ENCODE measurements around the gene DCAF11.
A peak's percentile ranks its signal among the peaks of the same experiment; 100 is the strongest.

DCAF11 gene

GRCh38 chr14:24130380-24130716, 15.8 kb downstream of the DCAF11 start, which contains the start of gene FITM1:
TSS of gene FITM1 (plus strand) at chr14:24130659. CDS start at chr14:24131564, 905 bp downstream.
- H3K4me3 ChIP-seq (ENCODE audit: low read length), result no peak within 1 kb of the TSS
- no peak for TF ChIP-seq CTCF (IDR thresholded peaks at IDR 0.05; ENCODE audit: insufficient read depth, low read depth, low read length, missing control alignments)
- DNase-seq (ENCODE audit: low read depth), result no peak

GRCh38 chr14:24130717-24131548, 16.4 kb downstream of the DCAF11 start:
- DNase-seq (ENCODE audit: low read depth), result no peak
- TF ChIP-seq CTCF (IDR thresholded peaks at IDR 0.05; ENCODE audit: insufficient read depth, low read depth, low read length, missing control alignments), result no peak
- H3K4me3 ChIP-seq (ENCODE audit: low read length), result no peak overlapping the region

DNA sequence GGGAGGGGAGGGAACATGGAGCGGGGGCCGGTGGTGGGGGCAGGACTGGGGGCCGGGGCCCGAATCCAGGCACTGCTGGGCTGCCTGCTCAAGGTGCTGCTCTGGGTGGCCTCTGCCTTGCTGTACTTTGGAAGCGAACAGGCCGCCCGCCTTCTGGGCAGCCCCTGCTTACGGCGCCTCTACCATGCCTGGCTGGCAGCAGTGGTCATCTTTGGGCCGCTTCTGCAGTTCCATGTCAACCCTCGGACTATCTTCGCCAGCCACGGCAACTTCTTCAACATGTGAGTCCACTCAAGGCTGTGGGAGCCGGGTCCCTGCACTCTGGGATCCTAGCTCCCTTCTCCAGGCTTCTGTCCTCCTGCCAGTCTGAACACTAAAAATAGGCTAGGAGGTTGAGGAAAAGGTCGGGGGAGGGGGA, 17.0 kb downstream of the DCAF11 start:
- no peak overlapping the region for H3K4me3 ChIP-seq (ENCODE audit: low read length)
- TF ChIP-seq CTCF (IDR thresholded peaks at IDR 0.05; ENCODE audit: insufficient read depth, low read depth, low read length, missing control alignments), result no peak
- no peak for DNase-seq (ENCODE audit: low read depth)

DNA sequence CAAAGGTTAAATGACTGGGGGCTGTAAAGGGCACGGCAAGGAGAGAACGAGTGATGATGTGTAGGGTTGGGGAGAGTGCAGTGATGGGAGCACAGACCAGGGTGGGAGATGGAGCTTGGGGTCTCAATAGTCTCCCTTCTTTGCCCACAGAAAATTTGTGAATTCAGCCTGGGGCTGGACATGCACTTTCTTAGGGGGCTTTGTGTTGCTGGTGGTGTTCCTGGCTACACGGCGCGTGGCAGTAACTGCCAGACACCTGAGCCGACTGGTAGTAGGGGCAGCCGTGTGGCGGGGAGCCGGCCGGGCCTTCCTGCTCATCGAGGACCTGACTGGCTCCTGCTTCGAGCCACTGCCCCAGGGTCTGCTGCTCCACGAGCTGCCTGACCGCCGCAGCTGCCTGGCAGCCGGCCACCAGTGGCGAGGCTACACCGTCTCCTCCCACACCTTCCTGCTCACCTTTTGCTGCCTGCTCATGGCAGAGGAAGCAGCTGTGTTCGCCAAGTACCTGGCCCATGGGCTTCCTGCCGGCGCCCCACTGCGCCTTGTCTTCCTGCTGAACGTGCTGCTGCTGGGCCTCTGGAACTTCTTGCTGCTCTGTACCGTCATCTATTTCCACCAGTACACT, 17.6 kb downstream of the DCAF11 start:
- H3K4me3 ChIP-seq (ENCODE audit: low read length), result no peak overlapping the region
- peak; percentile 58 for DNase-seq (ENCODE audit: low read depth)
- no peak for TF ChIP-seq CTCF (IDR thresholded peaks at IDR 0.05; ENCODE audit: insufficient read depth, low read depth, low read length, missing control alignments)

GRCh38 chr14:24132976-24133375, 18.4 kb downstream of the DCAF11 start:
- no peak for DNase-seq (ENCODE audit: low read depth)
- H3K4me3 ChIP-seq (ENCODE audit: low read length), result no peak overlapping the region
- no peak for TF ChIP-seq CTCF (IDR thresholded peaks at IDR 0.05; ENCODE audit: insufficient read depth, low read depth, low read length, missing control alignments)

DNA sequence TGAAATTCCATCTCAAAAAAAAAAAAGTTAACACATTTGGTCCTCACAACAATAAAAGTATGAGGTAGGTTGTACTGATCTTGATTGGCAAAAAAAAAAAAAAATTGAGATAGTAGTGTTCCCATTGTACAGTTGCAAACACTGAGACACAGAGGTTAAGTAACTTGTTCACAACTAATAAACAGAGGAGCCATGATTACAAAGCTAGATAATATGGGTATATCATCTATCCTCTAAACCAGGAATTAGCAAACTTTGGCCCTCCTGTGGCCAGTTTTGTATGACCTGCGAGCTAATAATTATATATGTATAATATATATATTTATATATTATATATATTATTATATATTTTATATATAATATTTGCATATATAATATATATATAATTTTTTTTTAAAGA, 19.2 kb downstream of the DCAF11 start:
- no peak for DNase-seq (ENCODE audit: low read depth)
- no peak for TF ChIP-seq CTCF (IDR thresholded peaks at IDR 0.05; ENCODE audit: insufficient read depth, low read depth, low read length, missing control alignments)

DNA sequence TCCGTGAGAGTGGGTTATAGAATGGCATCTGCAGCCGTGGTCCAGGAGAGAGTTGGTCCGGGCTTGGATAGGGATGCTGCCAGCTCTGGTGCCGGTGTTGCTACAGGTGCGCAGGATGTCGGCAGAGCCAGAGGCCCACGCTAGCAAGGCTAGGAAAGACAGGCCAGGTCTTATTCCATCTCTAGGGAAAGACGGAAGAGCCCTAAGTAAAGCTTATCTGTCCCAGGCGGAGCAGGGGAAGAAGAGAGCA, 20.9 kb downstream of the DCAF11 start:
- no peak for DNase-seq (ENCODE audit: low read depth)
- TF ChIP-seq CTCF (IDR thresholded peaks at IDR 0.05; ENCODE audit: insufficient read depth, low read depth, low read length, missing control alignments), result no peak
- peak overlapping the region; percentile 69 for H3K4me3 ChIP-seq (ENCODE audit: low read length)

More for the DNA sequence above, 19.2 kb downstream of the DCAF11 start:
- H3K4me3 ChIP-seq (ENCODE audit: low read length), result no peak overlapping the region

Data from epithelial cell of esophagus (primary cell).